K562 (cell line): Measurements from ENCODE around the gene MBNL1. TPM values are rescaled to one million over a fixed set of nuclear protein-coding genes. Genes with fewer than 3 reads are reported as not detected.
A peak's percentile ranks its signal among the peaks of the same experiment; 100 is the strongest.

Source experiments
- CBFA2T2 ChIP-seq: fragments of 450-650 bp; conservative IDR thresholded peaks from 2 replicates; pipeline ENCODE4 v1.6.1; 2017; ENCODE audit warnings: mild to moderate bottlenecking
- ETS2 ChIP-seq: IDR thresholded peaks from 2 replicates; pipeline ENCODE4 v1.6.1; 2016; ENCODE audit warnings: borderline replicate concordance, missing genetic modification characterization, mild to moderate bottlenecking, moderate library complexity, missing compliant biosample characterization; ENCODE audit not compliant: poor library complexity, severe bottlenecking
- FOXJ2 ChIP-seq: fragments of 200-800 bp; sonication (Bioruptor generic); IDR thresholded peaks from 2 replicates; pipeline ENCODE4 v1.6.1; 2016; ENCODE audit warnings: missing genetic modification characterization, missing compliant biosample characterization
- FOXM1 ChIP-seq, 2 experiments: fragments of 450-650 bp in 1 of 2; sonication (generic) in 1 of 2; formaldehyde crosslinking in 1 of 2; IDR thresholded peaks; 2 replicates each; pipeline versions ENCODE4 v1.6.1 to v1.9.0; 2017 to 2022; ENCODE audit warnings: low read depth in 2 of 2, mild to moderate bottlenecking in 2 of 2, missing genetic modification reagents in 1 of 2, moderate library complexity in 1 of 2
- GTF2A2 ChIP-seq: IDR thresholded peaks from 2 replicates; pipeline ENCODE4 v1.6.1; 2016; ENCODE audit warnings: mild to moderate bottlenecking, missing genetic modification characterization, missing compliant biosample characterization
- HMG20B ChIP-seq: fragments of 250-450 bp; sonication (Bioruptor Pico); IDR thresholded peaks from 2 replicates; pipeline ENCODE4 v1.5.0; 2021; ENCODE audit warnings: mild to moderate bottlenecking
- MAZ ChIP-seq, 2 experiments: fragments of 450-650 bp in 1 of 2; sonication (generic) in 1 of 2; formaldehyde crosslinking; IDR thresholded peaks in 1 of 2; conservative IDR thresholded peaks in 1 of 2; 2 replicates each; pipeline versions ENCODE4 v1.4.0 to v1.5.0; 2020; ENCODE audit warnings: mild to moderate bottlenecking in 1 of 2, missing genetic modification reagents in 1 of 2
- NBN ChIP-seq: fragments of 450-650 bp; IDR thresholded peaks from 2 replicates; pipeline ENCODE4 v1.6.1; 2016; ENCODE audit warnings: low read depth, mild to moderate bottlenecking
- NFE2 ChIP-seq: IDR thresholded peaks from 2 replicates; pipeline ENCODE4 v1.6.1; 2014; ENCODE audit warnings: antibody characterized with exemption, low read depth
- POLR2AphosphoS2 ChIP-seq: IDR thresholded peaks from 2 replicates; pipeline ENCODE4 v1.6.1; 2012; ENCODE audit warnings: low read length, improper control_type of control experiment
- SMARCA4 ChIP-seq: fragments of 450-650 bp; IDR thresholded peaks from 2 replicates; pipeline ENCODE4 v1.6.1; 2016
- SMARCE1 ChIP-seq: fragments of 450-650 bp; IDR thresholded peaks from 2 replicates; pipeline ENCODE4 v1.7.1; 2016; ENCODE audit warnings: mild to moderate bottlenecking
- SOX6 ChIP-seq: fragments of 450-650 bp; IDR thresholded peaks from 2 replicates; pipeline ENCODE4 v1.6.1; 2014; ENCODE audit warnings: mild to moderate bottlenecking
- SUPT5H ChIP-seq: fragments of 450-650 bp; IDR thresholded peaks from 2 replicates; pipeline ENCODE4 v1.6.1; 2016
- ZC3H11A ChIP-seq: IDR thresholded peaks from 2 replicates; pipeline ENCODE4 v1.6.1; 2012; ENCODE audit warnings: low read depth, low read length, improper control_type of control experiment
- ZNF23 ChIP-seq: fragments of 250-450 bp; sonication (Bioruptor Pico); IDR thresholded peaks from 2 replicates; pipeline ENCODE4 v1.4.0; 2020; ENCODE audit warnings: mild to moderate bottlenecking
- ZNF239 ChIP-seq: fragments of 250-450 bp; sonication (Bioruptor Pico); IDR thresholded peaks from 2 replicates; pipeline ENCODE4 v1.4.0; 2020; ENCODE audit warnings: mild to moderate bottlenecking
- ZNF24 ChIP-seq: fragments of 450-650 bp; IDR thresholded peaks from 2 replicates; pipeline ENCODE4 v1.6.1; 2016
- ZNF253 ChIP-seq: fragments of 250-450 bp; sonication (Bioruptor Pico); conservative IDR thresholded peaks from 2 replicates; pipeline ENCODE4 v1.6.1; 2021; ENCODE audit warnings: mild to moderate bottlenecking
- ZNF431 ChIP-seq: sonication (generic); formaldehyde crosslinking; IDR thresholded peaks from 2 replicates; pipeline ENCODE4 v1.8.0; 2022; ENCODE audit warnings: mild to moderate bottlenecking, missing genetic modification reagents
- ZNF584 ChIP-seq: fragments of 200-800 bp; sonication (Bioruptor generic); IDR thresholded peaks from 2 replicates; pipeline ENCODE4 v1.6.1; 2016; ENCODE audit warnings: low read depth, mild to moderate bottlenecking, missing genetic modification characterization, missing compliant biosample characterization
- polyA plus RNA-seq, 8 experiments: library from polyadenylated mRNA; depleted of rRNA in 4 of 8; stranded (reverse) in 5 of 8; unstranded in 3 of 8; fragments of >200 nt; fragmentation: Nextera tagmentation in 2 of 8; fragmentation: Illumina TruSeq in 1 of 8; extraction: Ambion mirVana in 2 of 8; extraction: Trizol in 1 of 8; gene quantifications; 2 replicates each; pipeline versions ENCODE4 v1.2.1 to v1.2.3, GENCODE V29; 2011 to 2014; ENCODE audit warnings: inconsistent platforms in 1 of 8, missing spikeins in 1 of 8
- total RNA-seq, 7 experiments: library from RNA; depleted of rRNA in 6 of 7; stranded (reverse); fragments of >200 nt in 6 of 7; fragmentation: Illumina TruSeq in 2 of 7; extraction: Trizol in 2 of 7; gene quantifications; 2 replicates each; pipeline versions ENCODE4 v1.2.1 to v1.2.3, GENCODE V29; 2011 to 2021; ENCODE audit warnings: low replicate concordance in 1 of 7
- TF ChIP-seq, protein P1 (sequence below): fragments of 450-650 bp; formaldehyde crosslinking; IDR thresholded peaks from 2 replicates; pipeline ENCODE4 v1.4.0; 2020; ENCODE audit warnings: mild to moderate bottlenecking, moderate library complexity
- TF ChIP-seq, protein P2 (sequence below): fragments of 250-450 bp; sonication (Bioruptor Pico); IDR thresholded peaks from 2 replicates; pipeline ENCODE4 v1.9.0; 2021; ENCODE audit warnings: mild to moderate bottlenecking
- TF ChIP-seq, protein P3 (sequence below): fragments of 250-450 bp; sonication (Bioruptor Pico); IDR thresholded peaks from 2 replicates; pipeline ENCODE4 v1.5.0; 2022; ENCODE audit warnings: mild to moderate bottlenecking
- TF ChIP-seq, protein P4 (sequence below): fragments of 450-650 bp; IDR thresholded peaks from 2 replicates; pipeline ENCODE4 v1.6.1; 2016; ENCODE audit warnings: borderline replicate concordance

MBNL1 gene
- total and polyA plus RNA-seq, 9 of the 15 experiments (the other 6 are each of a cell fraction or from before 2014, with no cell fraction given): 70.3 to 243 (median 220) TPM

DNA sequence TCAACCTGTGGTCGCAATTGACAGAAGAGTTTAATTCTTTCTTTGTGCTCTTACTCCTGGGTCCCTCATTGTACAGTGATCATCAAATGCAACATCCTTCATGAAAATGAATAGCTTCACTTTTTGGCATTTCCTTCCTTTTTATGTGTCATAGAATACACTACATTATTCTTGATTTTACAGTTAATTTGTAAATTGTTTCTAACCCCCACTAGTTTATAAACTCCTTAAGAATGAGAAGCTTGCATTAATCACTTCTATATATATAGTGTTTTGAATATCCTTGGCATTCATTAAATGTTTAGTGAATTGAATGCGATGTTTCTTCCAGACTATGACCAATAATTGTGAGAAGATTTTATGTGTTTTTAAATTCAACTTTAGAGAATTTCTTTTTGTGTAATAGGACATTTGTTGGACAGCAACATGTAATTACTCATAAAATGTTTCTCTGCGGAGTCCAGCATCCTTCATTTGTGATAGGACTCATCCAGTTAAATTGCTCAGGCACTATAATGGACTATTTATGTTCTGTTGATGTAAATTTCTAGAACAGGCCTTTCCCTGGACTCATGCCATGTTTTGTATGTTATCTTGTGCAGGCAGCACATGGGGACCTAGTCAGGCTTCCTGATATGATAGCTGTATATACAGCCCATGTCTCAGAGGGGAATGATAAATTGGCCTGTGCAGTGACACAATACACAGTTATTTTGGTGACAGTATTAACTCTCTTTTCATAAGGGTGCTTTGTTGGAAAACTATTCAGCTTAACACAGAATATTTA lies 51.3 kb downstream of the MBNL1 start (continued):
- TF ChIP-seq HMG20B: no peak
- no peak for TF ChIP-seq GTF2A2 (tag)
- TF ChIP-seq ZNF431 (CRISPR knock-in tag): no peak
- TF ChIP-seq, protein P1, sequence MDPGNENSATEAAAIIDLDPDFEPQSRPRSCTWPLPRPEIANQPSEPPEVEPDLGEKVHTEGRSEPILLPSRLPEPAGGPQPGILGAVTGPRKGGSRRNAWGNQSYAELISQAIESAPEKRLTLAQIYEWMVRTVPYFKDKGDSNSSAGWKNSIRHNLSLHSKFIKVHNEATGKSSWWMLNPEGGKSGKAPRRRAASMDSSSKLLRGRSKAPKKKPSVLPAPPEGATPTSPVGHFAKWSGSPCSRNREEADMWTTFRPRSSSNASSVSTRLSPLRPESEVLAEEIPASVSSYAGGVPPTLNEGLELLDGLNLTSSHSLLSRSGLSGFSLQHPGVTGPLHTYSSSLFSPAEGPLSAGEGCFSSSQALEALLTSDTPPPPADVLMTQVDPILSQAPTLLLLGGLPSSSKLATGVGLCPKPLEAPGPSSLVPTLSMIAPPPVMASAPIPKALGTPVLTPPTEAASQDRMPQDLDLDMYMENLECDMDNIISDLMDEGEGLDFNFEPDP: no peak
- TF ChIP-seq ZNF23 (CRISPR knock-in tag): no peak
- TF ChIP-seq, protein P2, sequence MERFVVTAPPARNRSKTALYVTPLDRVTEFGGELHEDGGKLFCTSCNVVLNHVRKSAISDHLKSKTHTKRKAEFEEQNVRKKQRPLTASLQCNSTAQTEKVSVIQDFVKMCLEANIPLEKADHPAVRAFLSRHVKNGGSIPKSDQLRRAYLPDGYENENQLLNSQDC: no peak
- no peak for TF ChIP-seq ETS2 (tag)
- peak; percentile 70; the same call in 1 of the 2 replicates for TF ChIP-seq NBN
- peak; percentile 97 for TF ChIP-seq SMARCA4
- peak; percentile 89 for TF ChIP-seq FOXJ2 (tag)
- peak; percentile 90 for TF ChIP-seq FOXM1 (IDR thresholded peaks at IDR 0.05; ENCODE audit: low read depth)
- TF ChIP-seq FOXM1 (CRISPR knock-in tag; IDR thresholded peaks at IDR 0.05; ENCODE audit: low read depth): no peak
- no peak for TF ChIP-seq ZNF24
- TF ChIP-seq SOX6: peak; percentile 93
- TF ChIP-seq, protein P3, sequence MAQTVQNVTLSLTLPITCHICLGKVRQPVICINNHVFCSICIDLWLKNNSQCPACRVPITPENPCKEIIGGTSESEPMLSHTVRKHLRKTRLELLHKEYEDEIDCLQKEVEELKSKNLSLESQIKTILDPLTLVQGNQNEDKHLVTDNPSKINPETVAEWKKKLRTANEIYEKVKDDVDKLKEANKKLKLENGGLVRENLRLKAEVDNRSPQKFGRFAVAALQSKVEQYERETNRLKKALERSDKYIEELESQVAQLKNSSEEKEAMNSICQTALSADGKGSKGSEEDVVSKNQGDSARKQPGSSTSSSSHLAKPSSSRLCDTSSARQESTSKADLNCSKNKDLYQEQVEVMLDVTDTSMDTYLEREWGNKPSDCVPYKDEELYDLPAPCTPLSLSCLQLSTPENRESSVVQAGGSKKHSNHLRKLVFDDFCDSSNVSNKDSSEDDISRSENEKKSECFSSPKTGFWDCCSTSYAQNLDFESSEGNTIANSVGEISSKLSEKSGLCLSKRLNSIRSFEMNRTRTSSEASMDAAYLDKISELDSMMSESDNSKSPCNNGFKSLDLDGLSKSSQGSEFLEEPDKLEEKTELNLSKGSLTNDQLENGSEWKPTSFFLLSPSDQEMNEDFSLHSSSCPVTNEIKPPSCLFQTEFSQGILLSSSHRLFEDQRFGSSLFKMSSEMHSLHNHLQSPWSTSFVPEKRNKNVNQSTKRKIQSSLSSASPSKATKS (CRISPR knock-in tag): no peak
- peak; percentile 42 for TF ChIP-seq NFE2
- TF ChIP-seq ZNF239 (CRISPR knock-in tag): no peak
- no peak for TF ChIP-seq ZNF253 (CRISPR knock-in tag)
- no peak for TF ChIP-seq POLR2AphosphoS2
- no peak; the same call in 1 of the 2 replicates for TF ChIP-seq SUPT5H
- TF ChIP-seq ZC3H11A: 0 out of 2 replicates have a peak, but pooled peaks have one; percentile 69
- peak; percentile 93 for TF ChIP-seq CBFA2T2
- TF ChIP-seq, protein P4, sequence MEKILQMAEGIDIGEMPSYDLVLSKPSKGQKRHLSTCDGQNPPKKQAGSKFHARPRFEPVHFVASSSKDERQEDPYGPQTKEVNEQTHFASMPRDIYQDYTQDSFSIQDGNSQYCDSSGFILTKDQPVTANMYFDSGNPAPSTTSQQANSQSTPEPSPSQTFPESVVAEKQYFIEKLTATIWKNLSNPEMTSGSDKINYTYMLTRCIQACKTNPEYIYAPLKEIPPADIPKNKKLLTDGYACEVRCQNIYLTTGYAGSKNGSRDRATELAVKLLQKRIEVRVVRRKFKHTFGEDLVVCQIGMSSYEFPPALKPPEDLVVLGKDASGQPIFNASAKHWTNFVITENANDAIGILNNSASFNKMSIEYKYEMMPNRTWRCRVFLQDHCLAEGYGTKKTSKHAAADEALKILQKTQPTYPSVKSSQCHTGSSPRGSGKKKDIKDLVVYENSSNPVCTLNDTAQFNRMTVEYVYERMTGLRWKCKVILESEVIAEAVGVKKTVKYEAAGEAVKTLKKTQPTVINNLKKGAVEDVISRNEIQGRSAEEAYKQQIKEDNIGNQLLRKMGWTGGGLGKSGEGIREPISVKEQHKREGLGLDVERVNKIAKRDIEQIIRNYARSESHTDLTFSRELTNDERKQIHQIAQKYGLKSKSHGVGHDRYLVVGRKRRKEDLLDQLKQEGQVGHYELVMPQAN: no peak
- no peak for TF ChIP-seq MAZ (CRISPR knock-in tag; conservative IDR thresholded peaks at IDR 0.05 in 1 of 2, IDR thresholded peaks at IDR 0.05 in 1 of 2)
- TF ChIP-seq SMARCE1: peak; percentile 96
- no peak for TF ChIP-seq ZNF584 (CRISPR knock-in tag)
